ENCODE measurements around the gene FGF19.

DNA sequence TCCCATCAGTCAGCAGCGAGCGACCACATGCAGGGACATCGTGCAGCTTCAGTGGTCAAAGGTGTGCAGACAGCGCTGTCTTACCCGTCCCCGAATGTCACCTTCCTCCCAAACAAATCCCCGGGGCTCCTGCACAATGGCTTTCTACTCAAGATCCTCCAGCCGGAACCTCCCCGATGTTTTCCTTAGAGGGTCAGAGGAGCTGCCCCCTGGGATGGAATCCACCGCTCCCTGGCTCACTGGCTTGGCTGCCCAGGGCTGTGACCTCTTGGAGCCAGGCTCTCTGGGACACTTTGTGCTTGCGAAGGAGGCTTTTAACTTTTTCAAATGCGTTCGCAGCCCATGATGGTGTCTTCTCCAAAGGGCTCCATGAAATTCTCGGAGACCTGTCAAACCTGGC lies 17.3 kb upstream of the FGF19 start:
- TF ChIP-seq, protein P1, sequence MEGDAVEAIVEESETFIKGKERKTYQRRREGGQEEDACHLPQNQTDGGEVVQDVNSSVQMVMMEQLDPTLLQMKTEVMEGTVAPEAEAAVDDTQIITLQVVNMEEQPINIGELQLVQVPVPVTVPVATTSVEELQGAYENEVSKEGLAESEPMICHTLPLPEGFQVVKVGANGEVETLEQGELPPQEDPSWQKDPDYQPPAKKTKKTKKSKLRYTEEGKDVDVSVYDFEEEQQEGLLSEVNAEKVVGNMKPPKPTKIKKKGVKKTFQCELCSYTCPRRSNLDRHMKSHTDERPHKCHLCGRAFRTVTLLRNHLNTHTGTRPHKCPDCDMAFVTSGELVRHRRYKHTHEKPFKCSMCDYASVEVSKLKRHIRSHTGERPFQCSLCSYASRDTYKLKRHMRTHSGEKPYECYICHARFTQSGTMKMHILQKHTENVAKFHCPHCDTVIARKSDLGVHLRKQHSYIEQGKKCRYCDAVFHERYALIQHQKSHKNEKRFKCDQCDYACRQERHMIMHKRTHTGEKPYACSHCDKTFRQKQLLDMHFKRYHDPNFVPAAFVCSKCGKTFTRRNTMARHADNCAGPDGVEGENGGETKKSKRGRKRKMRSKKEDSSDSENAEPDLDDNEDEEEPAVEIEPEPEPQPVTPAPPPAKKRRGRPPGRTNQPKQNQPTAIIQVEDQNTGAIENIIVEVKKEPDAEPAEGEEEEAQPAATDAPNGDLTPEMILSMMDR (IDR thresholded peaks at IDR 0.05) = no peak
- no peak for TF ChIP-seq POLR2A (IDR thresholded peaks at IDR 0.05)
